ENCODE results near the gene SERPING1.
A peak's percentile ranks its signal among the peaks of the same experiment; 100 is the strongest.
"Not testable (repeated sequence)": the region's sequence is repeated elsewhere in the genome, so short reads cannot be mapped to it uniquely, and the experiment has no call there.

SERPING1 gene

DNA sequence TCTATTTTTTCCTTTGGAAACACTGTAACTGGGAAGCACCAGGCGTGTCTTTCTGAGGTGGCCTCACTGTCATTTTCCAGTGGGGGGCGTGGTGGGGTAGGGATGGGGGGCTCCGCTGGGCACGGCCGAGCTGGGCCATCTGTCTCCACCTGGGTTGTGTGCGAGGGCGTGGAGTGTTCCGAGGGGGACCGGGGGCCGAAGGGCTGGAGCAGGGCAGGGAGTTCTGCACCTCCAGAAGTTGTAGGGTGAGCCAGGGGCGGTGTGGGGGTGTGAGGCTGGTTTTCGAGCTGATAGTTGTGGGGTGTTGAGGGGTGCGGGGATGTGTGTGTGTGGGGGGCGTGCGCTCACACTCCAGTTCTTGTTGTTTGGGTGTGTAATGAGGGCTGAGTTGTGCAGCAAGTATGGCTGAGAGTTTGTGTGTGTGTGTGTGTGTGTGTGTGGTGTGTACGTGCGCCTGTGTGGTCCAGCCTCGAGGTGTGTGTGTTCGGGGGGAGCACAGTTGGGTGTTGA is 41.4 kb downstream of the SERPING1 start:
- DNase-seq: no peak

DNA sequence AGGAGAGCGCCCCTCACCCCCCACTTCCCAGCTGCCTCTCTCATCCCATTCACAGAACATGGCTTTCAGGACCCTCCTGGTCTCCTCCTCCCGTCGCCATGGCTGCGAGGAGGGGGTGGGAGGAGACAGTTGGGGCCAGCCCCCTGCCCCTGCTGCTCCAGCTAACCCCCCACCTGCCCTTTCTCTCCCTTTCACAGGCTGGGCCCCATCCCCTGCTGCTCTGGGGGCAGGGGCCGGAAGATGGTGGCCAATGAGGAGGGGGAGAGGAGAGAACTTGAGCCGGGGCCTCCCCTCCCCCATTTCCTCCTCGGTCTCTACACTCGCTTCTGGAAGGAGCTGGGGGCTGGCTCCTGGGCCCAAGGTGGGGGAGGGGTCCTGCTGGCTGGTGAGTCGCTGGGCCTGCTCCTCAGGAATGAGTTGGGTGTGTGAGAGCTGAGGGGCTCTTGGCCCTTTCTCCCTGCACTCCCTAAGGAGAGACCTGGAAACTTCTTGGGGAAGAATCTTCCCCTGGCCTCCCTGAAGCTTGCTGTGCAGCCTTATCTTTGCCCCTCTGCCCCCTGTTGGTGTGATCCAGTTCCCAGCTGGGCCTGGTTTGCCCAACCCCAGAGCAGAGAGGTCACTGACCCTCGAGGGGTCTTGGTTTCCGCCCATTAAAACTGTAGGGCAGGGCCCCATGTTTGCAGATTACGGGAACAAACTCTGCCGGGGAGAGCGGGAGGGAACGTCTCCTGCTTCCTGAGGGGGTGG is 42.0 kb downstream of the SERPING1 start:
- DNase-seq: no peak

DNA sequence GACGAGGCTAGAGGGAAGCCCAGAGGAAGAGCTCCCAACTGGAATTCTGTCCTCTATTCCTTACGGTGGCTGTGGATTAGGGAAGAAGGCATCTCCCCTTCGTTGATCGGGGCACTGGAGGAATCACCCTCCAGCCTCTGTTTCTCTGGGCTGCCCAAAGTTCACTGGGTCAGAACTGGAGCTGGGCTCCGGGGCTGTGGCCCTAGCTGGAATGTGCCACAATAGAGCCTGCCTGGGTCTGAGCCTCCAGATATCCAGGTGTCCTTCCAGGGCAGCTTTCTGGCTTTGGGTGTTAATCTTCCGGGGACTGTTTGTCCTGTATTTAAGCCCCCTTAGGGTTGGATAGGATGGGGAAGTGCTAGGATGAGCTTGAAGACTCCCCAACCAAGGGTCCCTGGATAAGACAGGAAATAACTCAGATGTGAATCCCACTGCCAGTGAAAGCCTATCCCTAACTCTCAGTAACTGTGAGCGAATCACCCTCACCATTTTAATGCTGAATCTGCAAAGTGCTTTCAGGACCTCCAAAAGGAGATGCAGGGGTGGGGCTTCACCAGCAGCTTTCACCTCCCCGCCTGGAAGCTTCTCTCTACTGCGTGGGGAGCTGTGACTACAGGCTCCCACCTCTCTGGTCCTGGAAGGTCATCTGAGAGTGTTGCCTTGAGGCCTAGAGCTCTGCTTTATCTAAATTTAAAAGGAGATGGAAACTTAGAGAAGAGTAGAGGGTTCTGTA is 42.7 kb downstream of the SERPING1 start:
- no peak for DNase-seq

DNA sequence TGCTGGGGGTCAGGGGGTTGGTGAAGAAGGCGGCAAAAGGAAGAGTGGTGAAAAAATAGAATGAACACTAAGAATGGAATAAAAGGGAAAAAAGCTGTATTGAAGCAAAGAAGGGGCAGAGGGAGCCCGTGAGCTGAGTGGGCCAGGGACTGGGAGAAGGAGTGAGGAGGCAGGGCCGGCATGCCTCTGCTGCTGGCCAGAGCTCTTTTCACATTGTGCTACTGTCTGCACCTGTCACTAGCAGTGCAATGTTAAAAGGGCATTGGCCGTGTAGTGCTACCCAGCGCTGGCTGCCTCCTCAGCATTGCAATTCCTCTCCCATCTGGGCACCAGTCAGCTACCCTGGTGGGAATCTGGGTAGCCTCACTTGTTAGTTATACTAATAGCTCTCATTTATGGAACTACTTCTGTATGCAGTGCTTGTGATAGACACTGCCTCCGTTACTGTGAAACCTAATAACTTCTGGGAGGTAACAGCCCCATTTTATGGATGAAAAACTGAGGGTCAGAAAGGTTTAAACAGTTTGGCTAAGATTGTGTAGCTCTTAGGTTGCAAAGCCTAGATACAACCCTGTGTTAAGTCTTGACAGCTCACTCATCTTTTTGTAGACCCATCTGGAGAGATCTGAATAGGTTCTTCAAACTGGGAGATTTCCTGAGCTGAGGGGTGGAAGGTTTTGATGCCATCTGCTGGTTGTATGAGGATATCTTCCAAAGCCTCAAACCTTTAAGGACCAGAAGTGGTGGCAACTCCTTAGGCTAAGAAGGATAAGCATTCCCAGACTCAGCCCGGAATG is 43.7 kb downstream of the SERPING1 start:
- DNase-seq: peak; percentile 52

DNA sequence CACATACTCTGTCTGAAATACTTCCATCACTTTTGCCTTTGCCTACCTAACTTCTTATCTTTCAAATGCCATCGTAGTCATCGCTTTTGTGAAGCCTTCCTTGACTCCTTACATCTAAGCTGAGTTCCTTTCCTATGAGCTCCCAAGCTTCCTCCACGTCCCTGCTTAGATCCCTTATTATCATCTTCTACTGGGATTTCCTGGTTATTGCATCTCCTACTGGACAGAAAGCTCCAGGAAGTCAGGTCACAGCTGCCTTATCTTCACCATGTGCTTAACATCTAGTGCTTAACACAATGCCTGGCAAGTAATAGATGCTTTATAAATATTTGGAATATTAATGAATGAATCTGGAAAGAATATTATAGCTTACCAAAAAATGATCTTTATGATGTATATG is 46.3 kb downstream of the SERPING1 start:
- no peak for DNase-seq

DNA sequence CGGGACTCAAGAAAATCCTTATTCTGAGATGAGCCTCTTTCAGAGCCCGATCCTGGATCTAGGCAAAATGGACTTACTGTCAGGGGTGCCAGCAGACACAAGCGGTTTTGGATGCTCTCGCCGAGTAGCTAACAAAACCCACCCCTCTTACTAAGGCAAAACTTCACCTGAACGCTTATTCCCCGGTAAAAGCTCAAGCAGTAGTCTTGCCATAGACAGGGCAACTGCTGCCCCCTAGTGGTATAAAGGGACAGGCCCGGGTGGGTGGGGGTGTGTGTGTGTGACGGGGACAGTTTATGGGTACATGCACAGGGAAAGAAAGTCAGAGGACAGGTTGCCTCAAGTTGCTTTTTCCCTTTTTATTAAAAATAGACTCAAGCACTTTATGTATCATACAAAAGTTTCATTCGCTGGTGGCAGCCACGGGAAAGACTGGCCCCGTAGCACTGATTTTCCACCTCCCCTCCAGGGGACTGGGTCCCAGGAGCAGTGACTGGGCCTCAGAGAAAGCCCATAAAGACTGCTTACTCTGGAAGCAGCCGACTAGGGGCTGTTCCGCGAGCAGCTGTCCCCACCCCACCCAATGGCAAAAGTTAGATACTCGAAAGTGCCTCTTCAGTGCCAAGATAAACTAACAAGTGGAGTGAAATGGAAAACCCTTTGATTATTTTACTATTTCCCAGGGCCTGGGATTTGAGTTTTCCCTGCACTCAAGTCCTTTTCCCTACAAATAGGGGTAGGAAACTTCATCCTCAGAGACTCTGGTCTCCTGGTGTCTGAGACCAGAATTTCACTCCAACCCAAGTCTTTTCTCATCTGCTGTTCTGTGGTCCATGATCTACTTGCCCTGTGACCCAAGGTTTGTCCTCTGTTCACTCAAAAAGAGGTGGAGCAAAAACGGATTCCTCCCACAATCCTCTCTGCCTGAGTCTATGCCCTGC is 47.5 kb downstream of the SERPING1 start:
- DNase-seq: peak; percentile 93

DNA sequence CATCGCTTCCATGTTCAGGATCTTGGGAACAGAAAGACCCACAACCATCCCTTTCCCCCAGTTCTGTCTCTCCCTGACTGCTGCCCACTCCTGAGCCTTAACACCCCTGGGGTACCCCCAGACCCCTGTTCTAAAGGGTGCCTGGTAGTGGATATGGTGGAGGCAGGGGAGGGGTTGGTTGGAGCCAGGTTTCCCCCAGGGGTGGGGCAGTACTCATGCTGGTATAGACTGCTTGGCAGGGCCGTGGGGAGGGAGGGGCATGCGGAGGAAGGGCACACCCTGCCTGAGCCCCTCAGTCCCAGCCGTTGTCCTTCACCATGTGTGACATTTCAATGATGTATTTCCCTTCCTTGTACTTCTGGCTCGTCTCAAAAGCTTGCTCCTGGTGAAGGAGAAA is 48.2 kb downstream of the SERPING1 start:
- no peak for DNase-seq

DNA sequence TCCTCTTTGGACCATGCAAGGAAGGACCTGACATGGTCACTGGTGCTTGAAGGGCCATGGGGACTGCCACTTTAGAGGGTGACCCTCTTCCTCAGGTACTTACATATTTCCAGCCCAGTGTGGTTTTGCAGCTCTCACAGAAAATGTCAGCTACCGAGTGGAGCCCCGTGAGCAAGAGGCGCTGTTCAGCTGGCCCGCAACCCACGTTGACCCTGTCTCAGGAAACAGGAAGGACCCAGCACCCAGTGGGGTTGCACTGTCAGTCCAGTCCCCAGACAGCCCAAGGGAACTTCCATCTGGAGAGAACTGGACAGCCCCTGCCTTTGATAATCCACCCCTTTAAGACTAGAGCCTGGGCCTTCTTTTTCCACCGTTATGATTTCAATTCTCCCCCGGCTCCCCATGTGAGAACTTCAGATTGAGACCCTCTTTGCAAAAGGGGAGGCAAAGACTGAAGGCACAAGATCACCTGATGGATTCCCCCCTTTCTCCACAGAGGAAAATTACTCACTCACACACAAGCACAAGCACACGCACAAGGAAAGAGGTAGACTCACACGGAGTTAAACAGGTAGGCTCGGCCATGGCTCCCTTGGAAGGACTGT is 48.8 kb downstream of the SERPING1 start:
- no peak for DNase-seq

DNA sequence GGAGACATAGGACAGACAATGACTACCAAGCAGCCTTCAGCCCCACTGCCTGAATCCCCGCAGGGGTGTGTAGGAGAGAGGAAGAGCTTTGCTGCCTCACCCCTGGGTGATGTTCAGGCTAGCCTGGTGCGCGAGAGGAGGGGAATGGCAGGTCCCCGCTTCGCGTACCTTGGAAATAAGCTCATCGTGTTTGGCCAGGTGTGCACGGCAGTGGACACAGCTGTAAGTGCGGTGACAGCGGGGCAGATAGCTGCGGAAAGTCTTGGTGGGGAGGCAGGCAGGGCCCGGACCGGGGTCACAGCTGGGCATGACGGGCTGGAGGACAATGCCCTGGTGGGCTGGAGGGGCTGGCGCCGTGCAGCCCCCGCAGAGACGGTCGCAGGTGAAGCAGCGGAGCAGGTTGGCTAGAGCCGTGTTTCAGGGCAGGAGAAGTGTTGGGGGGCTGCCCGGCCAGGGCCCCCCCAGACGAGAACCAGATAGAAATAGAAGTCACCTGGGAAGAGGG is 49.4 kb downstream of the SERPING1 start:
- DNase-seq: no peak

DNA sequence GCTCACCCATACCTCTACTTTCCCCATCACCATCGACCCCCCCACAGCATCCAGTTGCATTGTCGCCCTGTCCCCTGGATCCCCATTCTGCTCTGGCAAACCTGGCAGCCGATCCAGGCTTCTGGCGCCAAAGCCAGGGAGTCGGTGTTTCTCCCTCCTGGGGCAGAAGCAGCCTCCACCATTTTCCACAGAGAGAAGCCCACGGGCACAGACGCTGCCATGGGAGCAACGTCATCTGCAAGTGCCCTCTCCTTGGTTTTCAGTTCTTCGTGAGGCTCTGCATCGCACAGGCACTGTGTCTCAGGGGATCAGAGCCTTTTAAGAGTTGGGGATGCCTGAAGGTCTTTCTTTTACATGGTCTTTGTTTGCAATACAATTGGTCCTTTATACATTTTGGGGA is 49.9 kb downstream of the SERPING1 start:
- no peak for DNase-seq

DNA sequence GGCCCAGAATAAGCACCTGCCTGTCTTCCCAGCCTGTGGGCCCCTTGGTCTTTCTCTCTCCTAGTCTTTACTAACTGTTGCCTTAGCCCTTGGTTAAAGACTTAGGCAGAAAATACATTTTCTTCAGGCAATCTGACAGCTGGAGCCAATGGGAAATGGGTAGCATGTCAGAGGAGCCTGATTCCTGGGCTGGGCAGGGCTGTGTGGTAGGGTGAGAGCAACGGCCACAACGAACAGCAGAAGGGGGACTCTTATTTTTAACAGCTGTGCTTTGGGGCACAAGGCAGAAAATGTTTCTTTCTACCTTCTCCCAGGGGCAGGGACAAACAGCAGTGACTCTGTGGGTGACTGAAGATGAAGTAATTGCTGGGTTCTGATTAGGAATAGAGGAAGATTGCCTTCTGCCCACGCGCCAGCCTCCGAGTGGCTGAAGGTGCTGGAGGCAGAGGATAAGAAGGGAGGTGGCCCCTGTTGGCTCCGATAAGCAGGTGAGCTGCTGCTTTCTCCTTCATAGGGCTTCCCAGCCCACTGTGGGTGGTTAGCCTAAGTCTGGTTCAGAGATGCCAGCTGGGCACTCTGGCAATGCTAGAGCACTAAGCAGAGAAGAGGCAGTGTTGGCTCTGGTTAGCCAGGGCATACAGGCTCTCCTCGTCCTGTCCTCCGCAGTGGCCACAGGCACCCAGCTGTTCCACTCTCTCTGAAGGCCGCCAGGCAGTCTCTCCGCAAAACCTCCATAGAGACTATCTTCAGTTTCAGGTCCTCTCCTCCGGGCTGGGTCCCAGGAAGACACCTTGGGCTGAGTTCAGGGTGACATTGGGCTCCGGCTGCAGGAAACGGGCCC is 50.7 kb downstream of the SERPING1 start:
- no peak for DNase-seq

DNA sequence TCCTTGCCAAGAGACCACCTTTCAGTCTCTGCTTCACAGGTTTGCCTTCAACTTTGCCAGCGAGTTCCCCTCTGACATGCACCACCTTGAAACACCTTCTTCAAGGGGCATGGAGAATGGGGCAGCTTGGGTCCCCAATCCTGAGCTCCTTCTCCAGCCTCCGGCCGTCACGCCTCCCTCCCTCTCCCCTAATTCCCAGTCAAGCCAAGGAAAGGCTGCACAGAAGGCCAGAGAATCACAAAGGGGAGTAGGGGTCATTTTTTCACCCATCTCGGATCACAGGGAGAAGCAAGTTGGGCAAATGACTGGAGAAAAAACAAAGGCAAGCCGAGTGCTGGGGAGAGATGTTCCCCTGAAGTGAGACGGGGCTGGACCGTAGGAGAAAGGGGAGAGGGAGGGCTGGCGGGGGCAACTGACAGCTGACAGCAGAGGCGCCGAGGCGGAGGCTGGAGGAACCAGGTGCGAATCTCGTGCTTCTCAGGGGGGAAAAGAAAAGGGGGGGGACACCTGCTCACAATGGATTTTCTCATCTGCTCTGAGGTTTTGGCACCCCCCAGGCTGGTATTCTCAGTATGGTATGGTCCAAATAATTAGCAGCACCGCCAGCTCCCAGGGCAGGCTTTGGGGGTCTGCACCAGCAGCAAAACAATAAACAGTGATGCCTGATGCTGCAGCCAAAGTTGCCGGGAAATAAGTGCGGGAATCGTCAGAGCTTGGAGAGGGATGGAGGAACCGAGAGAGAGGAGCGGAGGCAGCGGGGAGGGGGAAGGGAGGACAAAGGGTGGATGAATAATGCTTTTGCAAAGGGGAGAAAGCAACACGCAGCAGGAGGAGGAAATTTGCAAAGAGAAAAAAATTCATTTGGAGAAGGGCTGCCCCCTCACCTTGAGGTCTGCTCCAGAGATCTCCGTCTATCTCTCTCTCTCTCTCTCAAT is 51.6 kb downstream of the SERPING1 start:
- no peak for DNase-seq

DNA sequence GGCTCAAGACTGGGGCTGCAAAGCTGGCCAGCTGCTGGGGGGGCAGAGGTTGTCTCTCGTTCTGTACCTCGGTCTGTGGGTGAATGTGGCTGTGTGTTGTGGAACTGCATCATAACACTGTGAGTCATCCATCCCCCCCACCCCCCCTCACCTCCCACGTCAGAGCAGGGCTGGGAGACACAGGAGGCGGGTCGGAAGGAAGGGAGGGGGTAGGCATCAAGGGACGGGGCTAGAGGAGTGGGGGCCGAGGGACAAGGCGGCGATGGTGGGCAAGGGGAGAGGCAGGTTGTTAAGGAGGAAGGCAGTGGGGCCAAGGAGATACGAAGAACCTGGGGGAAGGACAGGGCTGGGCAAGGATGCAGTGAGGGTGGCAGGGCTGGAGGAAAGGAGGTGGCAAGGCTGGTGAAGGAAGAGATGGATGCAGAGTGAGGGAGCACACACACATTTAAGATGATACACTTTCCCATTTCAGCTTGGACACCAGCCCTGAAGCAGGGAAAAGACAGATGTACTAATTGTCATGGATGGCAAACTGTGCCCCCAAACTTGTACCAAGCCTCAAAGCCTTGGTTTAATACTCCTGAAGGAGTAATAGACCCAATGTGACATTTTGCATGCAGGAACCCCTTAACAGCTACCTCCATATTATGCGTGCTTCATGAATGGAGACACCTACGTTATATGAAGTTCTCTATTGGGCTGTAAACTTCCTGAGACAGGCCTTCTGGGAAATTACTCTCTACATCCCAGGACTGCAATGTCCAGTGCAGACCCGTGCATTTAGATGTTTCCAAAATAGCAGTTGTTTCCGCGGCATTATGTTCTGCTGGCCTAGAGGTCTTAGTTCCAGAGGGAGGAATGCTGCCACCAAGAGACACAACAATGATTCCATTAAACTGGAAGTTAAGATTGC is 52.6 kb downstream of the SERPING1 start, which contains the start of gene YPEL4:
YPEL4 (minus strand) TSS at position 87 of the 913 bp plus-strand sequence. CDS start 2,805 bp downstream, outside the sequence.
- DNase-seq: peak; percentile 55

DNA sequence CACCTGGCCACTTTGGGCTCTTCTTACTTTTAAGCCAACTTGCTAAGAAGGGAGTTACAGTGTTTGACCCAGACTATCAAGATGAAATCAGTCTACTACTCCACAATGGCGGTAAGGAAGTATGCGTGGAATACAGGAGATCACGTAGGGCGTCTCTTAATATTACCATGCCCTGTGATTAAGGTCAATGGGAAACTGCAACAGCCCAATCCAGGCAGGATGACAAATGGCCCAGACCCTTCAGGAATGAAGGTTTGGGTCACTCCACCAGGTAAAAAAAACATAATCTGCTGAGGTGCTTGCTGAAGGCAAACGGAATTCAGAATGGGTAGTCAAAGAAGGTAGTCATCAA is 53.2 kb downstream of the SERPING1 start:
- no peak for DNase-seq

DNA sequence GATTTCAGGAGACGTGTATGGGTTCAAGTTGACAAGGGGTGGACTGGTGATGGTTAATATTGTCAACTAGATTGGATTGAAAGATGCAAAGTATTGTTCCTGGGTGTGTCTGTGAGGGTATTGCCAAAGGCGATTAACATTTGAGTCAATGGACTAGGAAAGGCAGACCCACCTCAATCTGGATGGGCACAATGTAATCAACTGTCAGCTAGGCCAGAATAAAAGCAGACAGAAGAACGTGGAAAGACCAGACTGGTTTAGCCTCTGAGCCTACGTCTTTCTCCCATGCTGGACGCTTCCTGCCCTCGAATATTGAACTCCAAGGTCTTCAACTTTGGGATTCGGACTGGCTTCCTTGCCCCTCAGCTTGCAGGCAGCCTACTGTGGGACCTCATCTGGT is 53.9 kb downstream of the SERPING1 start:
- no peak for DNase-seq

DNA sequence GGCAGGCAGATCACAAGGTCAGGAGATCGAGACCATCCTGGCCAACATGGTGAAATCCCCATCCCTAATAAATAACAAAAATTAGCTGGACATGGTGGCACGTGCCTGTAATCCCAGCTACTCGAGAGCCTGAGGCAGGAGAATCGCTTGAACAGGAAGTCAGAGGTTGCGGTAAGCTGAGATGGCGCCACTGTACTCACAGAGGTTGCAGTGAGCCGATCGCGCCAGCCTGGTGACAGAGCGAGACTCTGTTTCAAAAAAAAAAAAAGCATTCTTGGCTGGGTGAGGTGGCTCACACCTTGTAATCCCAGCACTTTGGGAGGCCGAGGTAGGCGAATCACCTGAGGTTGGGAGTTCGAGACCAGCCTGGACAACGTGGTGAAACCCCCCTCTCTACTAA is 54.7 kb downstream of the SERPING1 start:
- DNase-seq: not testable (repeated sequence)

DNA sequence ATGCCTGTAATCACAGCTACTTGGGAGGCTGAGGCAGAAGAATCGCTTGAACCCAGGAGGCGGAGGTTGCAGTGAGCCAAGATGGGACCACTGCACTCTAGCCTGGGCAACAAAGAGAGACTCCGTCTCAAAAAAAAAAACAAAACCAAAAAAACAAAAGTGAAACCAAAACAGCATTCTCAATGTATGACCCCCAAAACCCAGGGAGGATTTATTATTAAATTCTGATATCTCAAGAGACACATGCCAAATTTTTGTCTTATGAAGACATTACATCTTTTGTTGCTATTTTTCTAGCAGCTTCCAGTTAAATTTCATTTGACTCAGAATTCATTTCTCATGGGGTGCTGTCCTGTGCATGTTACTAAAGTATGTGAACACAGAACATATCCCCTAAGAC is 55.2 kb downstream of the SERPING1 start:
- DNase-seq: no peak

DNA sequence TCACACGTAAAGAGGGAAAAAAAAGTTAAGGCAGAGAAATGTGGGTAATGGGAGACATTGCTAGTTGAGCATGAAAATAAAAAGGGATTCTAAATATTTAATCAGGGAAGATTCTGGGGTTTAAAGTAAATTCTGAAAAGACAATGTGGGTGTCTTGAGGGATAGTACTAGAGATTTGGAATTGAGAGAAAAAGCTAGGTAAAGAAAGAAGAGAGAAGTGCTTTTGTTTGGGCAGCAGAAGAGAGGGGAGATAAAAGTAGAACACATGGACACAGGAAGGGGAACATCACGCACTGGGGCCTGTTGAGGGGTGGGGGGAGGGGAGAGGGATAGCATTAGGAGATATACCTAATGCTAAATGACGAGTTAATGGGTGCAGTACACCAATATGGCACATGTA is 55.7 kb downstream of the SERPING1 start:
- no peak for DNase-seq

DNA sequence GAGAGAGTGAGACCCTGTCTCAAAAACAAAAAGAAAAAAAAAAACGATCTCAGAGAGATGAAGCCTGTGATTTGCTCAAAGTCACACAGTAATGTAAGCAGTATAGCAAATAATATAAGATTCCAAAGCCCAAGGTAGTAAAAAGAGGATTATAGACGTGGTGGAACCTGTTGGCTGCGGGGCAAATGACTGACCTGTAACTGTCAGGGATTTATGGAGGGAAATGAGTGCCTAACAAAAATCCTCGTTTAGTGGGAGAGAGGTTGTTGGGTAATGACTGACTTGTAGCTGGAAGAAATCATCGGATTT is 59.4 kb downstream of the SERPING1 start:
- DNase-seq: no peak

Data from activated CD4-positive, alpha-beta T cell treated with anti-CD3 and anti-CD28 coated beads, Interleukin-2, Interleukin-6, amounts not matched to agents 100 ng/mL and 50 ng/mL, durations not matched to agents 16 hours and 8 hours (primary cell).